ENCODE data around the gene SHCBP1.

The SHCBP1 gene

DNA sequence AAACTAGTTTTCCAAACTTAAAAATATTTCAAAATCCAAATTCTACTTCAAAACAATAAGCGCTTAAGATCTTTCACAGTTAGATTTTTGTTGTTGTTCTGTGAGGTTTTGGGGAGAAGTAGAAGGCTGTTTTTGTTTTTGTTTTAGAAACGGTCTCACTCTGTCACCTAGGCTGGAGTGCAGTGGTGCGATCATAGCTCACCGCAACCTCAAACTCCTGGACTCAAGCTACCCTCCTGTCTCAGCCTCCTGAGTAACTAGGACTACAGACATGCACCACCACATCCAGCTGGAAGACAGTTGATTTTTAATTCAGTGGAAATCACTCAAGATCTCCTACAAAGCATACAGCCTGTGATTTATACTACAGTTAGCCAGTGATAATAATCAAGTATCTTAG lies 2.7 kb downstream of the SHCBP1 start:
- no peak for DNase-seq (ENCODE audit: low read depth, low spot score)

DNA sequence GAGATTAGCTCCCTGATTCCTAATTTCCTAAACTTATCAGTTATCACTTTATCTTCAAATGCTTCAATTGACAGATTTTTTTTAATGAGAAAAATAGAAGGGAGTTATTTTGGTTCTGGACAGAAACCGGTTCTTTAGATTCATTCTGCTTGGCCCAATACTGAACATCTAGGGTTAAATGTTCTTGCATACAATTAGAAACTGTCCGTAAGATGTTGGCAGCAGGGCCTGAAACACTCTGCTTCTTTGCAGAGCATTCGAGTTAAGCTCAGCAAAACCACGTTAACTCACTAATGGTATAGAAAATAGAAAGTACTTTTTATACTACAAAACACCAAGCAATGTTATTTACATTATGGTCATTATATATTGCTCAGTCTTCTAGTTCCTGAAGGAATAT lies 7.2 kb downstream of the SHCBP1 start:
- no peak for DNase-seq (ENCODE audit: low read depth, low spot score)

DNA sequence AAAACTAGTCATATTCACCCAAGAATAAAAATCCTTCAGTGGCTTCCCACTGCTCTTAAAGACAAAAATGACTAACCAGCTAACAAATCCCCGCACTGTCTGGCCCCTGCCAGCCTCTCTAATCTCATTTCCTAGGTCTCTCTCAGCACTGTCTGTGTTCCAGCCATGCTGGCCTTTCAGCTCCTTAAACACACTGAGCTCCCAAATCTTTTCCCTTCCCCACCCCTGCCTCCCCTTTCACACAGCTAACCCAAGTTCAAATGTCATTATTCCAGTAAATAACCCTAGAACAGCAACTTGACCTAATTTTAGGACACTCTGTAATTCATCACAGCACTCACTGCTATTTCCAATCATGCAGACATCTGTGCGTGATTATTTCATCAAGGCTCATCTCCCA lies 7.8 kb downstream of the SHCBP1 start:
- DNase-seq (ENCODE audit: low read depth, low spot score), result no peak

DNA sequence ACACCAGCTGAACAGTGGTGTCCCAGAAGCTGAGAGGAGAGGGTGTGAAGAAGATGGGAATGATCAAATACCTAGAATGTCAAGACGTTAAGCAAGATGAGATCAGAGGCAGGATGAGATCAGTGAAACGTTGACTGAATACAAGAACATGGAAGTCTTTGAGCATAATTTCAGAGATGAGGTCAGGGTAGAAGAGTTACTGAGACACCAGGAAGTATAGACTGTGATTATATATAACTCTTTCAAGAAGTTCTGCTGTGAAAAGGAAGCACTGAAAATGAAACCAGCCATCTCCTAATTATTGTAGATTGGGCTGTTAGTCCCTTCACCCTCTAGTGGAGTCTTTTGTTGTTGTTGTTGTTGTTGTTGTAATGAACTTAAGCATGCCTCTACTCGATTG lies 9.1 kb downstream of the SHCBP1 start:
- no peak for DNase-seq (ENCODE audit: low read depth, low spot score)

DNA sequence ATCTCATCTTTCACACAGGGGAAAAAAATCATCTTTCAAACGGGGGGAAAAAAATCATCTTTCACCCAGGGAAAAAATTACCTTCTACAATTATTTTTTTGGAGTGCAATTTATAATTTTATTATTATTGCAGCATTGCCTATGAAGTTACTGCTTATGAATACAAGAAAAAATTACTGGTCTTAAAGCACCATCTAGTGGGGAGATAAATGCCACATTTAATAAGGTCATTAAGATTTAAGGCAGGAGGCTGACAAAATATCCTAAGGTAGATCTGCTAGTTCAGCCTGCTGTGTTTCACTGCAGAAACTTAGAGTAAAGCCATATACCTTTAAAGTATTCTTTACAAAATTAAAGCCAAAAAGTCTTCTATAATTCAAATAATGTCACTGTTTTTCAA lies 13.7 kb downstream of the SHCBP1 start:
- no peak for DNase-seq (ENCODE audit: low read depth, low spot score)

DNA sequence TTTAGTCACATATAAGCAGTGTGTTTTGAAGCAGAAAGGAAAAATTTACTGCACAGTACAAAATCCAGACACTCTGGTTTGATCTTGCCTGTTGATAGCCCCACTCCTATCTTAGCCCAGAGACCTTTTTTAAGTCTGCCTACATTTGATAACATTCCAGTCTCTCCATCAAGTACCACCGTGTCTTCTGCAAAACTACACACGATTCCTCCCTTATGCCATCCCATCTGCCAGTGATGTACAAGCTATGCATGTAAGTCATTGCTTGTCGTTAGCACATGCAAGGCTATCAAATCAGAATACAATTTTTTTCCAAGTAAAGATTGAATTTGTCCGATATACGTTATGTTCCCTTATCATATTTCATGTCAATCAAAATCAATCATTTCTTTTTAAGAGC lies 14.9 kb downstream of the SHCBP1 start:
- no peak for DNase-seq (ENCODE audit: low read depth, low spot score)

DNA sequence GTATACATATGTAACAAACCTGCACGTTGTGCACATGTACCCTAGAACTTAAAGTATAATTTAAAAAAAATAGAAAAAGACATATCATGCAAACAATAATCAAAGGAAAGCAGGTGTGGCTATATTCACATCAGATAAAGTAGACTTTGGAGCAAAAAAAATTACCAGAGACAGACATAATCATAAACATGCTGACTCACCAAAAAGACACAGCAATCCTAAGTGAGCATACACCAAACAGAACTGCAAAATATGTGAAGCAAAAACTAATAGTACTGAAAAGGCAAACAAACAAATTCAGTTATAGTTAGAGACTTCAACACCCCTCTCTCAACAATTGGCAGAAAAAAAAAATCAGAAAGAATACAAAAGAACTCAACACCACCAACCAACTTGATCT lies 29.9 kb downstream of the SHCBP1 start:
- DNase-seq (ENCODE audit: low read depth, low spot score), result no peak

DNA sequence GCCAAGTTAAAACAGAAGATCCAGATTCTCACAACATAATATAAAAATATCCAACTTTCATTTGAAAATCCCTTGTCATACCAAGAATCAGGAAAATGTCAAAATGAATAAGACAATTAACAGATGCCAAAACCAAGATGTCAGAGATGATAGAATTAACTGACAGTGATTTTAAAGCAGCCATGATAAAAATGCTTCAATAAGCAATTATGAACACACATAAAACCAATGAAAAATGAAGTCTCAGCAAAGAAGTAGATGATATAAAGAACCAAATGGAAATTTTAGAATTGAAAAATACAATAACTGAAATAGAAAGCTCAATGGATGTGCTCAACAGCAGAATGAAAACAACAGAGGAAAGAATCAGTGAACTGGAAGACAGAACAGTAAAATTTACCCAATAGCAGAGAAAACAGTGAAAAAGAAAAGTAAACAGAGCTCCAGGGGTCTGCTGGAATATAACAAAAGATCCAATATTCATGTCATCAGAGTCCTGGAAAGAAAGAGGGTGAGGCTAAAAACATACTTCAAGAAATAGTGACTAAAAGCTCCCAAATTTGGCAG lies 35.1 kb downstream of the SHCBP1 start:
- no peak for DNase-seq (ENCODE audit: low read depth, low spot score)

DNA sequence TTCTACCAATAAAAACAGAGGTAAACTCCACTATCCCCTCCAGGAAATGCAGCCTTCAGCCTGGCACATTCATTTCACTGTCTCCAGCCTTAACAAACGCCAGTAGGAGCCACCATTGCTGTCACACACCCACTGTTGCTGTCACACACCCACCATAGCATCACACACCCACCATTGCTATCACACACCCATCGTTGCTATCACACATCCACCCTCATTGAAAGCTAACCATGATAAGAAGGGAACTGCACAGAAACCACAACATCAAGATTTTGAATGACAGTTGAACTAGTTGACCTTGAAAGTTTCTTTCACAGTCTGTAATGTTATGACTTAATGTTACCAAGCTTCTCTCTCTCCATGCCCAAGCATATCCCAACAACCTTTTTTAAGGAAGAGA lies 38.1 kb downstream of the SHCBP1 start:
- no peak for DNase-seq (ENCODE audit: low read depth, low spot score)

DNA sequence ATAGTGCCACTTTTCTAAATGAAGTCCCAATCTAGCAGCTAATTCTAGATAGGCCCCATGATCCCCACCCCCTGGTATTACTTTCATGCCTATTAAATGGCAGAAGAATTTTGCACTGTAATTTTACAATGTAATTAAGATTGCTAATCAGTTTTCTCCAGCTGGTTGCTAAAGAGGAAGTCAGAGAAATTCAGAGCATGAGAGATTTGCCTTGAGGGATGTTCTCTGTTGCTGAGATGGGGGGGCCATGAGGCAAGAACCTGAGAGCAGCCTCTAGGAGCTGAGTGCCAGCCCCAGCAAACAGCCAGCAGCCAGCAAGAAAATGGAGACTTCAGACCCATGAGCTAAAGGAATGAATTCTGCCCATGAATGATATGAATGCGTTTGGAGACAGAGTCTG lies 38.9 kb downstream of the SHCBP1 start:
- no peak for DNase-seq (ENCODE audit: low read depth, low spot score)

DNA sequence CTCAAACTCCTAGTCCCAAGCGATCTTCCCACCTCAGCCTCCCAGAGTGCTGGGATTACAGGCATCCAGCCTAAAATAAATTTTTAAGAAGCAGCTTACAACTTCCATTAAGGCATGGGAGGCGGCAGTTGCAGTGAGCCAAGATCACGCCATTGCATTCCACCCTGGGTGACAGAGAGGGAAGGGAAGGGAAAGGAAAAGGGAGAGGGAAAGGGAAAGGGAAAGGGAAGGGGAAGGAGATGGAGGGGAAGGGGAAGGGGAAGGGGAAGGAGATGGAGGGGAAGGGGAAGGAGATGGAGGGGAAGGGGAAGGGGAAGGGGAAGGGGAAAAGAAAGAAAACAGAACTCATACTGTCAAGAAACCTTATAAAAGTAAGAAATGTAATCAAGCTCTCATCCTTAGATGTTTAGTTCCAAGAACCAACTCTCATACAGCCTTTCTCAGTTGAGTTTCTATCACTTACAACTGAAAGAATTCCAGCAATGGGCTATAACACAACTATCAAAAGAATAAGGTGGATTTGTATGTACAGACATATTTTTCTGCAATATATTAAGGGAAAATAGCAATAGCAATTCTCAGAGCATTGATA lies 43.1 kb downstream of the SHCBP1 start:
- DNase-seq (ENCODE audit: low read depth, low spot score), result no peak

DNA sequence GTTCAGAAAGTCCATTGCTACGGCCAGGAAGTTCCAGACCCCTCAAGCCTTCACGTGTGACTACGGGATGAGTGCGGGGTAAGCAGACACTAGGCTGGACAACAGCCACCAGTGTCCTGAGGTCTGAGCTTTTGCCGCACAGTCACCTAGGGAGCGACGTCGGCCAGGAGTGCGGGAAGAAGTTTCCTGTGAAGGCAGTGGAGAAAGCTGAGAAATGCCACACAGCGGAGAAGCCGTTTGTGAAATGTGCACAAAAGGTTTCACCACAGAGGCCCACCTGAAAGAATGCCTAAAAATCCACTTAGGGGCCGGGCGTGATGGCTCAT lies 47.4 kb downstream of the SHCBP1 start:
- DNase-seq (ENCODE audit: low read depth, low spot score), result no peak

DNA sequence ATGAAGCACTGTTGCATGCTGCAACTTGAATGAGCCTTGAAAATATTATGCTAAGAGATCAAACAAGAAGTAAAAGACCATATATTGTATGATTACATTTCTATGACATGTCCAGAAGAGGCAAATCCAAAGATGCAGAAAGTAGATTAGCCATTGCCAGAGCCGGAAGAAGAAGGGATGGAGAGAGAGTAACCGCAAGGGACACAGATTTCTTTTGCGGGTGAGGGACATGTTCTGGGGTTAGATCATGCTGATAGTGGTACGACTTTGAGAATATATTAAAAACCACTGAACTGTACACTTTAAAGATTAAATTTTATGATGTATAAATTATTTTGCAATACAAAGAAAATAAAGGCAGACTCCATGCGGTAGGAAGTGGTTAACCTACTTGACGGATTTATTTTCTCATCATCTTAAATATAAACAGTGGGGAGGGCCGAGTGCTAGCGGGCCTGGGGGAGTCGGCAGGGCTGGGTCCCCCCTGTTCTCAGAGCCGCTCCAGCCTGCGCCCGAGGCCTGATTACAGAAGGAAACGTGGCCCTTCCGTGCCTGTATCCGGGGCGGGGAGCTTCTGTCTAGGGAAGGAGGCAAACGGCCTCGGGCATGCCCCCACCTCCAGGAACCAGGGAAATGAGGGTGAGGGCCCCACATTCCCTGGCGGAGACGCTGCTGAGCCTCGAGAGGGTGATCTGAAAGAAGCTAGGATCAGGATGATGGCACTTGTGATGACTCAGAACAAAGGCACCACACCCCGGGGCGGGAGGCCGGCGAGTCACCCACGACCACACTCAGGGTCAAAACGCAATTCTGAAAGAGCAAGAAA lies 48.0 kb downstream of the SHCBP1 start:
- no peak for DNase-seq (ENCODE audit: low read depth, low spot score)

DNA sequence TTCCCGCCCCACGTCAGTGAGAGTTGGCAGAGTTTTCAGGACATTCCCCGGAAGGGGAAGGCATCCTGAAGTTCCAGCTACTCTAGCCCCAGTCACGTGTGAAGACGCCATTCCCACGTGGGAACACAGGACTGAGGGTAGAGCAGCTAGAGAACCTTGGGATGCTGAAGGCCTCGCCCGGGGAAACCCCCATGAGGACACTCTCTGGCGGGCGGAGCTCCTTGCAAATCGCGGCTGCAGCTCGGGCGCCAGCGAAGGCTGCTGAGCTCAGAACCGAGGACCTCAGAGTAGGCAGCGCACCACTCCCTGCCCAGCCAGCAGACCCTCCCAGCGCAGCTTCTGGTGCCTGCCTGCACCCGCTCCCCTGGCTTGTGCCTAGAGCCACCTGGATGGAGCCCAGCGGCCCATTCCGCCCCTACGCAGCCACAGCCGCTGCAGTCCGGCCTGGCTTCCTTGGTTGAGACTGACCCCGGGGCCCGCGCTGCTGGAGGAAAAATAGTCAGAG lies 51.9 kb downstream of the SHCBP1 start:
- no peak for DNase-seq (ENCODE audit: low read depth, low spot score)

DNA sequence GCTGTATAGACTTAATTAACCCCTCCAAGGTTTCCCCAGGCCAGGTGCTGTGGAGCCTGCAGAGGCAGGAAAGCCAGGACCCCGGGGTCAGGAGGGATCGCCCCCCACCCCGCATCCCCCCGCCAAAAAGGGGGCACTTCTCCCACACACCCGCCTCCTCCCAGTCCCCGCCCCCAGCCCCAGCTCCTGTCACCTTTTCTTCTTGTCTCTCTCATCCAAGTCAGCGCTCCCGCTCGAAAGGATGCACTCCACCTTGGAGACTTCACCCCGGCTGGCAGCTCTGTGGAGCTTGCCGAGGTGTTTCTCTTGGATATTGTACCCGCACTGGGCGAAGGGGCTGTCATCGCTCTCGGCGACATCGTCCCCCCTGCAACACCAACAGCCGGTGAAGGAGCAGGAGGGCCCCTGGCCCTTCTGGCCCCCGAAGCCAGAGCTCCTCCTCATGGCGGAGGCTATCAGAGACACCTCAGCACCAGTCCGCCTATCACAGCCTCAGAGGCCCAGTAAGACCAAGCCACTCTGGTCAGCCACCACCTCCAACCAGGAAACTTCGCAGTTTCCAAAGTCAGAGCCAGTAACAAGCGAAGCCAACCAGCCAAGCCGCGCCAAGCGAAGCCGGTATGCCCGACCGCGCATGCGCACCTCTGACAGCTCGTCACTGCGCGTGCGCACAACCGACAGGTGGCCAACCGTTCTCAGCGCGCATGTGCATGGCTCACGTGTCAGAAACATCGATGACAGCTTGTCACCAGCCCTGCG lies 52.5 kb downstream of the SHCBP1 start:
- no peak for DNase-seq (ENCODE audit: low read depth, low spot score)

DNA sequence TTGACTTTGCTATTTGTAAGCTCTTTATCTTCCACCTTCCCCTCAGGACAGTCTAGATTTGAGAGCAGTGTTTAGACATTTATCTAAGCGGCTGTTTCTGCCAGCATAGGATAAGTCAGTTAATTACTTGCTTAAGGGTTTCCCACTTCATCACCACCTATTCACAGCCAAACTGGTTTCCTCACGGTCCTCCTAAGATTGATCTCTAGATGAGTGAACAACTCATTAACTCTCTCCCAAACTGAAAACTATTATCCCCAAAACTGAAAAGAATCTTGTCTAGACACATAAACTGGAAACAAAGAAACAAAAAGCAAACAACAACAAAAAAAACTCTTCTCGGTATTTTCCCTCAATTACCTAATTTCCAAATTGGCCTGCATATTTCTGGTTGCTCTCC lies 58.2 kb downstream of the SHCBP1 start:
- no peak for DNase-seq (ENCODE audit: low read depth, low spot score)

DNA sequence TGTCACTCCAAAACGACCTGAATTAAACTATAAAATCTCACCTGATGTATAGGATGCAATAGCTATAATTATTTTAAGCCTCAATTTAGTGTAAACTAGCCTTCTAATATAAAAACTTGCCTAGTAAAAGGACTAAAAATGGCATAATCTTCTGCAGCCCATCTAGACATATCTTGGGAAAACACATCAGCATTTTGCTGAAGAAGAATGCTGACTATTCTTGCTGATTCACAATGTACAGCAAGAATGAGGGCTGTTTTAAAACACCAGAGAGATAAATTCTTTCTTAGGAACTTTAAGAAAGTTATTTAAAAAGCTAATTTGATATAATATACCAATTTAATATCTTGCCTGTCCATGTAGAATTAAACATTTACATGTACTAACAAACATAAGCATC lies 63.2 kb downstream of the SHCBP1 start:
- no peak for DNase-seq (ENCODE audit: low read depth, low spot score)

DNA sequence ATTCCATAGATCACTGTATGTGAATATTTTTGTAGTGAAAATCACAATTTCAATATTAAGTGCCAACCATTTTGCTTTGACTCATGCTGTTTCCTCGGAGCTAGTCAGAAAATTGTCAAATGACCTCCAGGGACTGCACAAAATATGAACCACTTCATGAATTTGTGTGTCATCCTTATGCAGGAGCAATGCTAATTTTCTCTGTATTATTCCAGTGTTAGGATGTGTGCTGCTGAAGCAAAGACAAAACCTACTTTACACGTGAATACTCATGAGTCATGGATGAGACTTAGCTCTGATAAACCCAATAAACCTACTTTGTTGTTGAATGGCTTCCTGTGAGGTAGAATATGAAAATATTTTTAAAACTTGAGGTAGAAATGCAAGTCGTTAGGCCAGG lies 65.2 kb downstream of the SHCBP1 start:
- no peak for DNase-seq (ENCODE audit: low read depth, low spot score)

DNA sequence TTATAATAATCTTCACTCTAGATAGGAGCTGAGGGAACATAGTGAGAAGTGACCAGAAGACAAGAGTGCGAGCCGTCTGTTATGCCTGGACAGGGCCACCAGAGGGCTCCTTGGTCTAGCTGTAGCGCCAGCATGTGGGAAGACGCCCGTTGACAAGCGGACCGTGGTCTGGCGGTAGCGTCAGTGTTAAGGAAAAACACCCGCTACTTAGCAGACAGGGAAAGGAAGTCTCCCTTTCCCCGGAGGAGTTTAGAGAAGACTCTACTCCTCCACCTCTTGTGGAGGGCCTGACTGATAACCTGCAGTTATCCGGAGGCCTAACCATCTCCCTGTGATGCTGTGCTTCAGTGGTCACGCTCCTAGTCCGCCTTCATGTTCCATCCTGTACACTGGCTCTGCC lies 66.7 kb downstream of the SHCBP1 start:
- DNase-seq (ENCODE audit: low read depth, low spot score), result peak; percentile 57

DNA sequence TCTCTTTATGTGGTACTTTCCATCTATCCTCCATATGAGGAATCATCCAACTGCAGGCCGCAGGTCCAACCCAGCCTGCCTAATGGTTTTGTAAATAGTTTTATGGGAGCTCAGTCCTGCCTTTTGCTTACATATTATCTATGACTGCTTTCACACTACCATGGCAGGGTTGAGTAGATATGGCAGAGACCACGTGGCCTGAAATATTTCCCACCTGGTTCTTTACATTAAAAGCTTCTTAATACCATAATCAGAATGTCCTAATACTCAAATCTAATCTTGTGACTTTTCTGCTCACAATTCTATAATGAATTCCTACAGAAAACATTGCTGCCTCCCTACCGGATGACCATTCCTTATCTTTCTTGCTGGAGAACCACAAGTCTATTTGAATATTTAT lies 71.7 kb downstream of the SHCBP1 start:
- no peak for DNase-seq (ENCODE audit: low read depth, low spot score)
